GM08714 (cell line): ENCODE measurements around the gene SCFD2.

Experiments used
- H3K4me3 ChIP-seq: fragments of 200-500 bp; sonication (Bioruptor generic); 2 replicates; pipeline ENCODE4 v1.5.1; 2014; ENCODE audit warnings: mild to moderate bottlenecking, low read length, inconsistent platforms
- ZNF274 ChIP-seq: IDR thresholded peaks from 2 replicates; pipeline ENCODE4 v1.6.1; 2012; ENCODE audit warnings: mild to moderate bottlenecking, low read depth, low read length

The SCFD2 gene

DNA sequence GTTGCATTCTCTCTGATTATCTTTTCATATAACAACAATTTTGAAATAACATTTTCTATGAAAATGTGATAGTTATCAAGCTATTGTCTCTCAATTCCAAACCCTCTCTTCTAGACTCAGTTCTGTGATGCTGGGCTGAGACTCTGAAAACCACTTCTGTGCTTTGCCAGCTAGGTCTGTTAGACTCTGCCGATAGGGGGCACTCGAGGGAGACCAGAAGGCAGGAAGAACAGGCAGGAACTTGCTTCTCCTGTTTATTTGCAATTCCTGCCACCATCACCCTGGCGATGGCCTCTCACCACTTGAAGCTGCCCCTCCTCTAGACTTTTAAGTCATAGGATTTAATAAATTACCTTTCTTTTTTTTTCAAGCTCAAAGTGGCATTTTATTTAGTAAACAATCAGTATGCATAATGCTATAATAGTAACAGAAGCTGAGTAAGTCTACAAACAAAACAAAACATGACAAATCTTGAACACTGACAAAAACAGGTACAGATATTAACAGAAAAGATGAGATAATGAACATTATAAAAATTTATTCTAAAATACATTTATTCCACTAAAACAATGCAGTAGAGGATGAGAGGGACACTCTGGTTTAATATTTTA is 454.1 kb downstream of the SCFD2 start:
- H3K4me3 ChIP-seq: no peak overlapping the region
- TF ChIP-seq ZNF274: no peak

DNA sequence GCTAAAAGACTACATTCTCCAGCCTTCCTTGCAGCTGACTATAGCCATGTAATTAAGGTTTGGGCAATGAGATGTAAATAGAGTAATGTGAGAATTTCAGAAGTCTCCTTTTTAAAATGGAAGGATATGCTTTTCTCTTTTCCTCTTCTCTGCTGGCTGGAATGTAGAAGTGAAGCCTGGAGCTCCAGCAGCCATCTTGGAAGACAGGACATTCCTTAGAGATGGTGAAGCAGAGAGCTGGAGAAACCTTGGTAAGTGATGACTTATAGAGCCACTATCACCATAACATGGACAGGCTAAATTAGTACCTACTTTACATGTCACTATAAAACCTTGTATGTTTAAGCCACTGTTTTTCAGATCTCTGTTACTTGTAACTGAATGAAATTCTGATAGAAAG is 455.7 kb downstream of the SCFD2 start:
- H3K4me3 ChIP-seq: no peak overlapping the region
- TF ChIP-seq ZNF274: no peak

GRCh38 chr4:52907510-52907909 is 458.4 kb downstream of the SCFD2 start:
- no peak for TF ChIP-seq ZNF274
- H3K4me3 ChIP-seq: no peak overlapping the region

GRCh38 chr4:52904421-52904820 is 461.4 kb downstream of the SCFD2 start:
- H3K4me3 ChIP-seq: no peak overlapping the region
- no peak for TF ChIP-seq ZNF274

GRCh38 chr4:52903273-52903672 is 462.6 kb downstream of the SCFD2 start:
- TF ChIP-seq ZNF274: no peak

DNA sequence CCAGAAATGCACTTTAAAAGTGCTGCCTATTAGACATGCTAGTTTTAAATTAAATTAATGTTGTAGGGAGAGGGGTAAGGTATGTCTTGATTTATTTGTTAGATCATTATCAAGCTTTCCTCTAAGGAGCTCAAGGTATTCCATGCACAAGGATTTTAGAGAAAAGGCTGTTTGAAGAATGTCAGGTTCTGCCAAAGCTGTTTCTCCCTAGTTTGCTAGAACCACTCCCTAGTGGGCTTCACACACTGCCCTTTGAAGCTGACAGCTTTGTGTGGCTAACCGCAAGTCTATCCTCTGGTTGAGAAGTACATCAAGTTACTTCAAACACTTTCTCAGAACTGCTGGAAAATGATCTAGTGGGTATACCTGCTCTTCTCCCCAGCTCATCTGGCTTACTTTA is 471.4 kb downstream of the SCFD2 start:
- no peak for TF ChIP-seq ZNF274
- H3K4me3 ChIP-seq: no peak overlapping the region

More at GRCh38 chr4:52903273-52903672, 462.6 kb downstream of the SCFD2 start:
- H3K4me3 ChIP-seq: no peak overlapping the region

DNA sequence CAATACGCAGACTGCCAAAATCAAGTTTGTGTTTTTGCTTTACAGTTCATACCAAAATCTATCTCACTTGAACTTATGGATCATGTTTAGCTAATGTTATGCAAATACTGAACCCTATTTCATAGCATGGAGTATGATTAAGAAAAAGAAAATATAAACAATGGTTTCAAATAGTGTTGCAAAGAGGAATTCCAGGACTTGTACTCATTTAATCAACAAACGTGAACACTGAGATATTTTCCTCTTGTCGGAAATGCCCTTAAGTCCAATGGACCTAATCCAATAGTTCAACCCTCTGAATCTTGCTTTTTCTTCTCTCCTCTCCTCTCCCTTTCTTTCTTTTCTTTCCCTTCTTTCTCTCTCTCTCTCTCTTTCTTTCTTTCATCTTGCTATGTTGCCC is 473.0 kb downstream of the SCFD2 start:
- TF ChIP-seq ZNF274: no peak

GRCh38 chr4:52891743-52892142 is 474.1 kb downstream of the SCFD2 start:
- TF ChIP-seq ZNF274: no peak
- no peak overlapping the region for H3K4me3 ChIP-seq

More for the DNA sequence above, 473.0 kb downstream of the SCFD2 start:
- H3K4me3 ChIP-seq: no peak overlapping the region

DNA sequence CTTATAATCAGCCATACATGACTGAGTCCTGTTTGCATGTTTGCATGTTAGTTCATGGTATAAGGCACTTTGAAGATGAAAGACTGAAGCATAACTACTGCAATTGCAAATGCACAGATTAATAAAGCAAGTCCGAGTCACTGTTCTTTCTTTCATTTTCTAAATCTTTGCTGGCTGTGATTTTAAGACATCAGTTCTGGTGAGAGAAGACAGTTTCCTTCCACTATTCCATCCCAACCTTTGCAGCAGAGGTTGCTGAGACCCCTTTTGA is 475.4 kb downstream of the SCFD2 start:
- TF ChIP-seq ZNF274: no peak
- no peak overlapping the region for H3K4me3 ChIP-seq

GRCh38 chr4:52889778-52890520 is 475.9 kb downstream of the SCFD2 start:
- TF ChIP-seq ZNF274: no peak
- H3K4me3 ChIP-seq: no peak overlapping the region

DNA sequence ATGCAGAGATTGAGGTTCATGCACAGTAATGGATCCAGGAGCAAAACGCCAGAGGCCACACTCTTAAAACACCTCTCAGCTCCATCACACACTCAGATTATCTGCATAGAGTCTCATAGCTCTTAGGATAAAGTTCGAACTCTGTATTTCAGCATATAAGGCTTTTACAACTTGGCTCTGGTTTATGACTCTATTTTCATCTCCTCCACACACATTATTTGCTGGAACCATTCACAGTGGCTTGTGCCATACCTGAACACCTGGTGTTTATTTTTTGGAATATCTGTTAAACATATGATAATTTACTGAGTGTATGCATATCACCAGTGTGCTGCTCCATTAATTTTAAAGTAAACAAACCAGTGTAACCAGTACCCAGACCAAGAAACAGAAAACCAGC is 476.5 kb downstream of the SCFD2 start:
- no peak overlapping the region for H3K4me3 ChIP-seq
- no peak for TF ChIP-seq ZNF274

DNA sequence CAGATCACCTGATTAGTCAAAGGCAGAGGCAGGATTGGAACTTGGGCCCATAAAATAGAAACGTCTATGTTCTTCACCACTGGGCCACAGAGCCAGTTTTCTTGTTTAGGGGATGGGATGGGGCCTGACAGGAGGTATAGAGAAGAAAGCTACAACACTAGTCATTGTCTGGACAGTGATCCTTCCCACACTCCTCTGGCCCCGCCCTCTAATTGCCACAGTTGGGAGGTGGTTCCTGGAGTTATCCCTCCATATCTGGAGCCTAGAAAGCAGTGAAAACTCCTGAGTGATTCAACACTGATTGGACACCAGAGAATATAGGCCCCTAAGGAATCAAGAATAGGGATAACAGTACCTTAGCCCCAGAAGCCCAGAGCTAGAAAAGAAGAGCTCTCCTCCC is 480.9 kb downstream of the SCFD2 start:
- no peak overlapping the region for H3K4me3 ChIP-seq
- no peak for TF ChIP-seq ZNF274

GRCh38 chr4:52883707-52884669 is 481.9 kb downstream of the SCFD2 start:
- no peak overlapping the region for H3K4me3 ChIP-seq
- no peak for TF ChIP-seq ZNF274

- no peak overlapping the region for H3K4me3 ChIP-seq
- TF ChIP-seq ZNF274: no peak
These were observed 482.7 kb downstream of the SCFD2 start for GRCh38 chr4:52883183-52883621.

- TF ChIP-seq ZNF274: no peak
These were observed 484.9 kb downstream of the SCFD2 start for GRCh38 chr4:52880994-52881393.

More at GRCh38 chr4:52880994-52881393, 484.9 kb downstream of the SCFD2 start:
- no peak overlapping the region for H3K4me3 ChIP-seq
